ENCODE results near the gene LIME1. TPM values are rescaled to one million over a fixed set of nuclear protein-coding genes. Genes with fewer than 3 reads are reported as not detected.

LIME1 gene
- total RNA-seq, 2 experiments from 2014 or later: 75.6 to 76.4 TPM

GRCh38 chr20:63694584-63695423 lies 41.7 kb upstream of the LIME1 start:
- H3K36me3 ChIP-seq (ENCODE audit: insufficient read depth, low read length): peaks cover 29% of the 10 kb centered on the region
- no peak overlapping the region for H3K27ac ChIP-seq (ENCODE audit: low read depth, low read length, poor library complexity, severe bottlenecking)
- no peaks in the 10 kb centered on the region for H3K79me2 ChIP-seq (ENCODE audit: insufficient read depth, low read depth, low read length)
- no peak overlapping the region for H3K4me3 ChIP-seq (ENCODE audit: low read depth, low read length, poor library complexity, severe bottlenecking)
- H3K4me2 ChIP-seq (ENCODE audit: low read length): no peak overlapping the region
- H4K20me1 ChIP-seq (ENCODE audit: insufficient read depth, low read length): no peaks in the 10 kb centered on the region
- no peak overlapping the region for H2AFZ ChIP-seq (ENCODE audit: low read length)
- POLR2A ChIA-PET: interaction anchor here (1.0 kb wide), 1 partner anchor 169 kb away, joined by 4 read pairs; no protein-coding TSS in a partner anchor
- H3K4me1 ChIP-seq (ENCODE audit: insufficient read depth, low read length, poor library complexity, severe bottlenecking): peaks cover 9% of the 10 kb centered on the region
- DNase-seq (ENCODE audit: low spot score): no peak
- H3K9me3 ChIP-seq (ENCODE audit: low read length): no peaks in the 10 kb centered on the region
- intact Hi-C loops (cut with micrococcal nuclease; ENCODE audit: unreplicated experiment): no loop called here
- H3K9me2 ChIP-seq (ENCODE audit: insufficient read depth, low read length): no peaks in the 10 kb centered on the region
- CTCF ChIA-PET (ENCODE audit: unreplicated experiment): interaction anchor here (0.5 kb wide), 1 partner anchor 31 kb away, joined by 4 read pairs; no protein-coding TSS in a partner anchor
- no TSS peak for BruUV-seq (replicated peaks)
- no peak for TF ChIP-seq EZH2phosphoT487 (IDR thresholded peaks at IDR 0.05; ENCODE audit: borderline replicate concordance, low read depth, low read length)
- TF ChIP-seq, protein P1, sequence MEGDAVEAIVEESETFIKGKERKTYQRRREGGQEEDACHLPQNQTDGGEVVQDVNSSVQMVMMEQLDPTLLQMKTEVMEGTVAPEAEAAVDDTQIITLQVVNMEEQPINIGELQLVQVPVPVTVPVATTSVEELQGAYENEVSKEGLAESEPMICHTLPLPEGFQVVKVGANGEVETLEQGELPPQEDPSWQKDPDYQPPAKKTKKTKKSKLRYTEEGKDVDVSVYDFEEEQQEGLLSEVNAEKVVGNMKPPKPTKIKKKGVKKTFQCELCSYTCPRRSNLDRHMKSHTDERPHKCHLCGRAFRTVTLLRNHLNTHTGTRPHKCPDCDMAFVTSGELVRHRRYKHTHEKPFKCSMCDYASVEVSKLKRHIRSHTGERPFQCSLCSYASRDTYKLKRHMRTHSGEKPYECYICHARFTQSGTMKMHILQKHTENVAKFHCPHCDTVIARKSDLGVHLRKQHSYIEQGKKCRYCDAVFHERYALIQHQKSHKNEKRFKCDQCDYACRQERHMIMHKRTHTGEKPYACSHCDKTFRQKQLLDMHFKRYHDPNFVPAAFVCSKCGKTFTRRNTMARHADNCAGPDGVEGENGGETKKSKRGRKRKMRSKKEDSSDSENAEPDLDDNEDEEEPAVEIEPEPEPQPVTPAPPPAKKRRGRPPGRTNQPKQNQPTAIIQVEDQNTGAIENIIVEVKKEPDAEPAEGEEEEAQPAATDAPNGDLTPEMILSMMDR (conservative IDR thresholded peaks at IDR 0.05; ENCODE audit: low read length): no peak

DNA sequence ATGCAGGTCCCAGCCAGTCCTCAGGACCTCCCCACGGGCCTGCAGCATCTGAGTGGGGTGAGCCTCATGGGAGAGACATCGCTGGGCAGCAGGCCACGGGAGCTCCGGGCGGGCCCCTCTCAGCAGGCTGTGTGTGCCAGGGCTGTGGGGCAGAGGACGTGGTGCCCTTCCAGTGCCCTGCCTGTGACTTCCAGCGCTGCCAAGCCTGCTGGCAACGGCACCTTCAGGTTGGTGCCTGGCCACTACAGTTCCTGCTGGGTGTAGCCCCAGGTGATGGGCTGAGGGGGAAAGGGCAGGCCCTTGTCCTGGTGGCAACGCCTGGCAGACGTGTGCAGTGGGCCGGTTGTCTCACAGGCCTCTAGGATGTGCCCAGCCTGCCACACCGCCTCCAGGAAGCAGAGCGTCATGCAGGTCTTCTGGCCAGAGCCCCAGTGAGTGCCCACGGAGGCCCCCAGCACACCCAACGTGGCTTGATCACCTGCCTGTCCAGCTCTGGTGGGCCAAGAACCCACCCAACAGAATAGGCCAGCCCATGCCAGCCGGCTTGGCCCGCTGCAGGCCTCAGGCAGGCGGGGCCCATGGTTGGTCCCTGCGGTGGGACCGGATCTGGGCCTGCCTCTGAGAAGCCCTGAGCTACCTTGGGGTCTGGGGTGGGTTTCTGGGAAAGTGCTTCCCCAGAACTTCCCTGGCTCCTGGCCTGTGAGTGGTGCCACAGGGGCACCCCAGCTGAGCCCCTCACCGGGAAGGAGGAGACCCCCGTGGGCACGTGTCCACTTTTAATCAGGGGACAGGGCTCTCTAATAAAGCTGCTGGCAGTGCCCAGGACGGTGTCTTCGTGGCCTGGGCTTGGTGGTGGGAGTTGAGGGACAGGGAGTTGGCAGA lies 40.8 kb upstream of the LIME1 start:
- no peak for DNase-seq (ENCODE audit: low spot score)
- ChIA-PET CTCF (ENCODE audit: unreplicated experiment) (no interaction called here), POLR2A (no interaction called here)
- Histone ChIP-seq H3K4me1 (ENCODE audit: insufficient read depth, low read length, poor library complexity, severe bottlenecking) (peaks cover 9% of the 10 kb centered on the region), H3K36me3 (ENCODE audit: insufficient read depth, low read length) (peaks cover 32% of the 10 kb centered on the region), H3K9me3 (ENCODE audit: low read length) (no peaks in the 10 kb centered on the region), H3K4me3 (ENCODE audit: low read depth, low read length, poor library complexity, severe bottlenecking) (no peak overlapping the region), H3K9me2 (ENCODE audit: insufficient read depth, low read length) (no peaks in the 10 kb centered on the region), H4K20me1 (ENCODE audit: insufficient read depth, low read length) (no peaks in the 10 kb centered on the region), H3K4me2 (ENCODE audit: low read length) (no peak overlapping the region), H3K79me2 (ENCODE audit: insufficient read depth, low read depth, low read length) (no peaks in the 10 kb centered on the region), H3K27ac (ENCODE audit: low read depth, low read length, poor library complexity, severe bottlenecking) (no peak overlapping the region), H2AFZ (ENCODE audit: low read length) (no peak overlapping the region)
- TF ChIP-seq, protein P1 (conservative IDR thresholded peaks at IDR 0.05; ENCODE audit: low read length): no peak
- no peak for TF ChIP-seq EZH2phosphoT487 (IDR thresholded peaks at IDR 0.05; ENCODE audit: borderline replicate concordance, low read depth, low read length)
- intact Hi-C loops (cut with micrococcal nuclease; ENCODE audit: unreplicated experiment): no loop called here
- BruUV-seq (replicated peaks): TSS peak; percentile 63

Measured in OCI-LY7 (cell line).